HG02678 (cell line): ENCODE measurements around the gene FAM47E.

Experiments used
- ATAC-seq: cut with Tn5 transposase; IDR thresholded peaks from one replicate; pipeline ENCODE4 v1.9.1; 2021; ENCODE audit warnings: mild to moderate bottlenecking, moderate library complexity; ENCODE audit not compliant: unreplicated experiment

Gene FAM47E, protein sequence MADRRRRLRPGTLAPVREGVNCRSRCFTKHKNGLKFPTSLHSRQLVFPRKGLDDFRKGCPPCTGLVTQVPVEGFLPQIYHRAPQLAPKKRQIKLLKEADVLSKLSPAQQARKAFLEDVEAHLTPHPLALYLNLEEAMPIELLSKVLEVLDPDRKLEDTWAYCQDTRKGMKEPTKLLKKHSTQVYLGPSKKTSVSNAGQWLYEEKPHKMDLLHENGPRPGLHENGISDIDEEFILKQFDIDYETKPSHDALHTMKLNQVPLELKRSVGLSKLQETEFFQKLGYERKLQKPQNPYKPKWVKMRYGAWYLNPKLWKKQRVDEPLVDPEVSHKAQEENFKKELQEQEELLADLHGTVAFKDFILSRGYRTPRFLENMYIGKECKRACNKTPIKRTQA

DNA sequence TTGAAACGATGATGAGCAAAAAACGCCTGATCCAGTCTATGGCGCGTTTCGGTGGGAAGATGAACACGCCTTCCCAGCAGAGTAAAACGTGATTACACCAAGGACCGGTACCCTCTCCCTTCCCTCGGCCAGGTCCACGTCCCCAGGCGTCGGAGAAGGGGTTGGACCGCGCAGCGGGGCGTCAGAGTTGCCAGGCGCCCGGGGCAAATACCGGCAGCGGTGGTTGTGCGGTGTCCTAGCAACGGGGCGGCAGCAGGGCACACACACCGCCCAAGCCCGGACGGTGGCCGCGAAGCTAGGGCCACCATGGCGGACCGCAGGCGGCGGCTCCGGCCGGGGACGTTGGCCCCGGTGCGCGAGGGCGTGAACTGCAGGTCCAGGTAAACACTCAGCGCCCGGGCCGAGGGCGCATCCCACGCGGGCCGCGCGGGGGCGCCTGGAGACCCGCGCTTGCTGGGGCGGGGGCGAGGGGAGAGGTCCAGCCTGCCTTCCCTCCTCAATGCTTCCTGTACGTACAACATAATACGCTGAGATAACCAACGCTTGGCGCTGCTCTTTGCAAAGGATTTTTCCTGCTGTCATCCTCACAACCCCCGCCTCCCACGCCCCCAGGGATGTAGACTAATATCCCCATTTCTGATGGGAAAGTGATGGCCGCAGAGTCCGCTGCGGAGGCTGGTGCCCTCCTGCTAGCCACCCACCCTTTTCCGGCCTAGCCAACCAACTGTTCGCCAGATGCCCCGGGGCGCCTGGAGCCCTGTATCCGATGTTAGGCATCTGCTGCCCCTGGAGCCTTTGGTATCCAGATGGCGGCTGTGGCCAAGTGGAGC, at the start of gene FAM47E:
TSS of gene FAM47E (plus strand) at position 281 of the 830 bp plus-strand sequence. CDS start at position 307, 26 bp downstream.
- peak; percentile 74 for ATAC-seq

DNA sequence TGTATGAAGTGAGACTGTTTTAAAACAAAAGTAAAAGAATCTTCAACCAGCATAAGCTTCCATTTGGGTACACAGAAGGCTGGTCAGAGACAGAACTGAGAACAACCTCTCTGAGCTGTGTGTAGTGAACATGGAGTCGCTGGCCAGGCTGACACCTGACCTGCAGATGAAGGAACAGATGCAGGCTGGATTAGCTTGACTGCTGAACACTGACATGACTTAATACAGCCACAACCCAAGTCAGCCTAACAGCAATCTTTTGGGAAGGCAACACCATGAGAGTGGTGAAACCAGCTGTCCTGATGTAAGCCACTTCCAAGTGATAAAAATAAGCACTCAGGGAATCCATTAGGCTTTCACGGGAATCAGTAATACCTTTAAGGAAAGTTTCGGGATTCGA, 48.0 kb upstream of the FAM47E start:
- ATAC-seq, result no peak

DNA sequence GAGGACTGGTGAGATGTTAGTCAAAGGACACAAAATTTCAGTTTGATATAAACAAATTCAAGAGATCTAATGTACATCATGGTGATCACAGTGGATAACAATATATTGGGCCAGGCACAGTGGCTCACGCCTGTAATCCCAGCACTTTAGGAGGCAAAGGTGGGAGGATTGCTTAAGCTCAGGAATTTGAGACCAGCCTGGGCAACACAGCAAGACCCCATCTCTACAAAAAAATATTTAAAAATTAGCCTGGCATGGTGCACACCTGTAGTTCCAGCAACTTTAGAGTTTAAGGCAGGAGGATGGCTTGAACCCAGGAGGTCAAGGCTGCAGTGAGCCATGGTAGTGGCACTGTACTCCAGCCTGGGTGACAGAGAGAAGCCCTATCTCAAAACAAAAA, 46.6 kb upstream of the FAM47E start:
- ATAC-seq, result no peak

DNA sequence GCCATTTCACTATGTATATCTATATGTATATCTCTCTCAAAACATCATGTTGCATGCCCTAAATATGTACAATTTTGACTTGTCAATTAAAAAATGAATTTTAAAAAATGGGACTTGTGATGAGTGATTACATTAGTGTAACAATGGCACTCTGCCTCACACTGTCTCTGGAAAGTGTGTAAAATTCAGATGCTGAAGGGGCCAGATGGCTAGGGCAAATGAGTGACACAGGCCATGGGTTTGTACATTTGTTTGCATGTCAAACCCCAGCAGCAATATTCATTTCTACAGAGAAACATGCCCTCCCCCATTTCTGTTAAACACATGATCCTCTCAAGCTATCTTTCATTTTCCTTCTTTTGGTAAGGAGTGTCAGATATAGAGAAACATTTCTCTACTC, 46.0 kb upstream of the FAM47E start:
- ATAC-seq, result no peak

DNA sequence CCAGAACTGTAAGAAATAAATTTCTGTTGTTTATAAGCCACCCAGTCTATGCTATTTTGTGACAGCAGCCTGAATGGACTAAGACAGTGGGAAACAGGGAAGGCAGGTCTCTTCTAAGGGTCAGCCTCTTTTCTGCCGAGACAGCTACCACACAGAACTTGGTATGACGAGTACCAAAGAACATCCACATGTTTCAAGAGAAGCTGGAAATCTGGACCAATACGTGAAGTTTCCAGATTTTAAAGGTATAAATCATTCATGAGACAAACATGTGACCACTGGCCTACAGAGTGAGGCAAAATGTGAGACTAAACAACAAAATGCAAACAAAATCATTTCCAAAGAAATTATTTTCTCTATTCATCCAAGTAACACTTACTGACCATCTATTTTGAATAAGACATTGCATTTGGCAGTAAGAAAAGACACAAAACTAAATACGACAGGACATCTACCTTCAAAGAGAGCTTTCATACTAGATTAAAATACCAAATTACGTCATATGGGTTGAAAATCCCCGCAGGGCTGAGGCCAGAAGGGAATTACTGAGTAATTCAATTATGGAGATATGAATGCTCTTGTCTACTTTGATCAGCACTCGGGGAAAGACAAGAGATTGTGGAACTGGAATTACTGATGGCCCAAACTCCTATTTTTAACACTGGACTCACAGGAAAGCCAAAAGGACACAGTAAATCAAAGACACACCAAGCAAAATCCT, 45.1 kb upstream of the FAM47E start:
- ATAC-seq, result no peak

DNA sequence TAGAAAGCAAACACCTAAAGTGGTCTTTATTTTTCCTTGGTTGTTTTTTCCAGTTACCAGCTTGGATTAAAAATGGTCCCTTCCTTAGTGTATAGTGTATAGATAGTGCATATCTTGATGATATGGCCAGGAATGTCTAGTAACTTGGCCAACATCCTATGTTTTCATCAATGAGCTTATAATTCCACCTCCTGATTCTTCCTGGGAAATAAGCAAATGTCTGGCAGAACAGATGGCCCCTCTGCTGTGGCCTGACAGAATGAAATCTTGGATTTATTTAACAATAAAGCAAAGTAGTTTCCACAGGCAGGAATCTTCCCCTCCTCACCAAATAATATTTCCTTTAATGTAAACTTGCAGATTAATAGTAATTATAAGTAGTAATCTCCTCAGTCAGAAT, 44.0 kb upstream of the FAM47E start:
- no peak for ATAC-seq

DNA sequence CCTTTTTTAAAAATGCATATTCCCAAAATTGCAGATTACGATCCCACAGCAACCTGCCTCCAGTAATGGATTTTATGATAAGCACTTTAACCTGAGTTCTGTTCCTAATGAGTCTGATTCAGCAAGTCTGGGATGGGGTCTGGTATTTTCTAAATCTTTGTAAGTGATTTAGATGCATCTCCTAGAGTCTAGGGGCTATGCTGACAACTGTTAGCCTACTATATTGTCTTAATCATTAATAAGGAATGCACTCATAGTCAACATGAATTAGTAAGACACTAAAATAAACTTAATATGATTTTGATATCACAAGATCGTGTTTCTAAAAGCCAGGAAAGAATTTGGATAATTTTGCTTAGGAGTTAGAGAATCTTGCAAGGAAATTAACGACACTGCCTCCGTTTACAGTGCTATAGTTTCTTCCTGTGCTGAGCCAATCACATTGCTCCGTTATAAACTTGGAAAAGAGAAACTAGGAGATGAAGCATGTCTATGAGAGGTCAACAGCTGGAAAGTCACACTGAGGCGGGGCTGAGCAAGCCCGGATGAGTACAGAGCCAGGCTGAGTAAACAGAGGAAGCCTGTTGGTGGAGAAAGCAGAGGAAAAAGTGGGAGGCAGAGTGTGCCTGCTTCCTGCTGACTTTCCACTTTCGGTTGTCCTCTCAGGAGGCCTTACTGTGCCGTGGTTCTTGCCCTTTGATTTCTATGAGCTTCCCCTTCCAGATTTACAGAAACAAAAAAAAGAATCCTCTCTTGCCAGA, 43.3 kb upstream of the FAM47E start:
- no peak for ATAC-seq

DNA sequence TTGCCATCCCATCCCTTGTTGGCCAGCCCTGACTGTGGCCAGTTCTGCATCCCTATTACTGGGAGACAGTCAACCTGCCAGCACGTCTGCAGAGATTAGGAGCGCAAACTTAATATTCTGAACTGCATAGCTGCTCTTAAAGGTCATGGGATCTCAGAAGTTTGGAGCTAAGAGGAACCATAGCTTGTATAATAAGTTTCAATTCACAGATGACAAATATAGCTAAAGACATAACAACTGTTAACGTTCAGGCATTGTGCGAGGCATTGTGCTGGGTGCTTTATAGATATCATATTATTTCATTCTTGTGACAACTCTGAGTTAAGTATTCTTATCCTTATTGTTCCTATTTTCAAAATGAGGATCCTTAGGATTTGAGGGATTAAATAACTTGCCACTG, 41.6 kb upstream of the FAM47E start:
- no peak for ATAC-seq

DNA sequence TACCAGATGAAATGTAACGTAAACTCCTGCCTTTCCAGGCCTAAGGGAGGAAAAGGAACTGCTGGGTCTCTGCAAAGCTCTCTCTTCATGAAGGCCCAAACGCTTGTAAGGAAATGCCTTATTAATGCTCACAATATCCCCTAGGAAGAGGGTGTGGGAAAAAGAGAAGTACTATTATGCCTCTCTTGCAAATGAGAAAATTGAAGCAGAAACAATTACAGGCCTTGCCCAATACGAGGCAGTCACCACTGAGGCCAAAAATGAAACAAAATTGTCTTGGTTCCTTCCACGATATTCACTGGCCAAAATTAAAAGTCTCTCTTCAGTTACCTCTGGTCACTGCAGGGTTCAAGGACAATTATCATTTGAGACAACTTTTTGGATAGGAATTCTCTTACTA, 41.1 kb upstream of the FAM47E start:
- no peak for ATAC-seq

DNA sequence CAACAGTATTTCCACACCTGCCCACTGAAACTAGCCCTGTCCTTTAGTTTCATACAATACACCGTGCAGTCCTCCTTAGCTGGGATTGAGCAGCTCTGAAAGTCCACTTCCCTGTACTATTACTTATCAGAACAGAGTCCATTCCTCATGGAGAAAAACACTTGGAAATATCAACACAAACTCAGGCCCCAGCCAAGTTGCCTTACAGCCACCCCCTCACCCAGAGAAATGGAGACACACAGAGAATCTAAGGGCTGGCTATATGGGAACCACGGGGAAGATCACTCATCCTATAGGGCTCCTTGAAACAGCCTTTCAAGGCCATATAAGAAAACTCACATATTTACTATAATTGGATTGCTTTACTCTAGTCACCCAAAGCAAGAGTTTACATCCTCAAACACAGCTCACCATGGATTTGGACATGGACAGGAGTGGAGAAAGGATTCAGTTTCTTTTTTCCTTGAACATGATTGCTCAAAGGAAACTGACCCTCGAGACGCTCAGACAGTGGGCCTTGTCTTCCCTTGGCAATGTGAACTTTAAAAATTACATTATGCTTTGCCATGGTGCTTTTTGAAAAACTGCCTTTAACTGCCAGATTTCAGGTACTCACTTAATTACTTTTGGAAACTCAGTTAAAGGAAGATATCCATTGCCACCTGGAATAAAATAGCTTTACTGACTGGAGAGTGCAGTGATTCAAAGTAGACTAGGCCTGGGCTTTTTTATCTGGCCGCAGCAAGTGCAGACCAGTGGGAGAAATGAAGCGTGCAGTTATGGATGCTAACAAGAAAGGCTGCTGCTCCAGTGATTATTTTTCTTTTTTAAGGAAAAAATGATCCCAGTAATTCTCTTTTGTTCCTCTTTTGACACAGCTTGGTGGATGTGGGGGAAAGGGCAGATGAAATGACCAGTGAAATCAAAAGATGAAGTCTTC, 39.5 kb upstream of the FAM47E start:
- no peak for ATAC-seq

DNA sequence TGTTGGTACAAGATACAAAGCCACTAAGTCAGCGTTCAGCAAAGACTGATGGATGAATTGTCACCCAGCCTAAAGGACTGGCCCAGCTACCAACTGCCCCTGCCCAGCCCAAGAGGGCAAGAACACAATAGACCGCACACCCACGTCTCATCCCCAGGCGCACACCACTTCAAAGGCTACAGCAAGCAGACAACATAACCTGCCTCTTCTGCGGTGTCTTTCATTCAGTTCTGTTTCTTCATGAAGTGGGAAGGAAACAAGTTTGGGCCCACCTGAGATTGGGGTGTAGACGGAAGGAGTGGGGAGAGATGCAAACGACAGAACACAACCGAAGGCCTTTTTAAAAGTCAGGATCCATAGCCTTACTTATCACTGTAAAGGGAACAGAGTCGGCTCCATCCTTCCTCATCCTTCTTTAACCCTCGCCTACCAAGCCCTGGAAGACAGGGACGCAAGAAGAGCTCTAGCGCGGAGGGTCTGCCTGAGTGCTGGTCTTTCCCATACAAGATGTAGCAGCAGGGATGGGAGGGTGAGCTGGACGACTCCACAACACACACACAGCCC, 38.6 kb upstream of the FAM47E start:
- peak; percentile 2 for ATAC-seq

DNA sequence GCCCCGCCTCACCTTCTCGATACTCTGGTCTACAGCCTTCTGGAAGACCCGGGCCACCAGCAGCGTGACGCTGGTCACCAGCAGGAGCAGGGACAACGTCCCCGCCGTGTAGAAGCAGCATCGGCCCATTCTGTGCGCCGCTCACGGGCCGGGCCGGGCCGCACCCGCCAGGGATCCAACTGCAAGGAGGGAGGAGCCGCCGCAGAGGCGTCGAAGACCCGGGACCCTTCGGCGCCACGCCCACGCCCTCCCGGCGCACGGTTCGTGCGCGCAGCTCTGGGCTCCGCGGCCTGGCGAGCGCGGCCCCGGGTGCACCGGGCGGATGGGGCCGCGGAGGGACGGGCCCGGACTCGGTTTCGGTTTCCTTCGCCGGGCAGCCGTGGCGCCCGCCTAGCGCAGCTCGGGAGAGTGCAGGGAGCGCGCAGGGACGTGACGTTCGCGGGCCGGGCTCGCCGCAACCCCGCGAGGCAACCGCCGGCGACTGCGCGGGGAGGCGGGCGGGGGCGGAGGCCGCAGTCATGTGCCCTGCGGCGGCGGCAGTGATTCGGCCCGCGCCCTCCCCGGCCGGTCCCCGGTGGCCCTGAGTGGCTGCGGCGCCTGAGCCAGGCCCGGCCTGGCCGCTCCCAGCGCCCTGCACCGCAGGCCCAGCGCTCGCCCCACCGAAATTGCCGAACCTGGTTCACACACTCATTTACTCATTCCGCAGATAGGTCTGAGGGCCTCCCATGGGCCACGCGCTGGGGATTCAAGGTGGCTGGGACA, 37.9 kb upstream of the FAM47E start, which contains the start of gene SCARB2:
TSS of gene SCARB2 (minus strand) at position 410 of the 762 bp plus-strand sequence. CDS start at position 129, 281 bp downstream.
- ATAC-seq, result peak; percentile 73

DNA sequence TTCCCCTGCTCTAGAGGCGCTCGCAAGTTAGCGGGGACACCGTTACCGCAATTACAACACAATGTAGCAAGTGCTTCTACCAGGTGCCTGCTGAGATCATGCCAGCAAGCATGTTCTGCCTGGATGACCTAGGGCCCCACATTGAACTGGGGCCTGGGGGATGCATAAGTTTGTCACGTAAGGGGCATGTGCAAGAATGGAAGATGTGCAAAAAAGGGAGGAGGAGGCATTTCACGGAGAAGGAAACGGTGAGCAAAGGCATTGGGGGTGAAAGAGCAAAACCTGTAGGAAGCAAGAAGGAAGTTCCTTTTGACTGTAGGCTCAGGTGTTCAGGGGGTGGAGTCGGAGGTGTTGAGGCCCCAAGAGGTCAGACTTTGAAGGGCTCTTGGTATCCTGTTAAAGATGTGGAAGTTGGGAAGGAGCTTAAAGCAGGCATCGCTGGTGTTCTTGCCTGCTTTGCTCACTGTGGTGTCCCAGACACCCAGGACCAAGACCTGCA, 37.3 kb upstream of the FAM47E start:
- ATAC-seq, result no peak

DNA sequence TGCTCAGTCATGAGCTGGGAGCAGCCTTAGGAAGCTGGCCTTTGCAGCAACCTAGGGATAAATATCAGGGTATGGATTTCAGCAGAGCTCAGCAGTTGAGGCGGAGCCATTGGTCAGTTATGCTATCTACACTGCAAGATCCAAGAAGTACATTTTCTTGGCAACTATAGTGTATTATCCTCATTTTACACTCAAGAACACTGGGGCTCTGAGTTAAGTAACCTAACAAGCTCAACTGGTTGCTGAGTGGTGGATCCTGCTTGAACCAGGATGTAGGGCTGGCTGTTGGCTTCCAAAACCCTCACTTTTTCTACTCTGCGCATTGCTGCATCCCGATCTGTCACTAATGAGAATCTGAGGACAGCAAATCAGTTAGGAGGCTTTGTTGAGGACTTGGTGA, 36.4 kb upstream of the FAM47E start:
- no peak for ATAC-seq

DNA sequence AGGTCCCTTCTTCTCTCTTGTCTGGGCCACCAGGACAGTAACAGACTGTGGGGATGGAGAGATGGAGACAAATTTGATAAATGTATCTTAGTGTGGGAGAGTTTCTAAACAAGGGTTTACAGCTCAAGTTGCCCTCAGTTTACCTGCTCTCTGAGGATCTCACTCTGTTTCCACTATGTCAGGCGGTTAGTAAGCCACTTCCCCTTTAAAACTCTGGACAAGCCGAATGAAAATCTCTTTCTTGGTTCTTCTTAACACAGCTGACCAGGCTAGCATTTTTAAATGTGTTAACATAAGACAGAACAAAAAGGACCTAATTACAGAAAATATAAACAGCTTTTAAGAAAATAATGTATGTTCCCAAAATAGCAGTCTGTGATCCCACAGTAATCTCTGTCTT, 35.0 kb upstream of the FAM47E start:
- no peak for ATAC-seq

DNA sequence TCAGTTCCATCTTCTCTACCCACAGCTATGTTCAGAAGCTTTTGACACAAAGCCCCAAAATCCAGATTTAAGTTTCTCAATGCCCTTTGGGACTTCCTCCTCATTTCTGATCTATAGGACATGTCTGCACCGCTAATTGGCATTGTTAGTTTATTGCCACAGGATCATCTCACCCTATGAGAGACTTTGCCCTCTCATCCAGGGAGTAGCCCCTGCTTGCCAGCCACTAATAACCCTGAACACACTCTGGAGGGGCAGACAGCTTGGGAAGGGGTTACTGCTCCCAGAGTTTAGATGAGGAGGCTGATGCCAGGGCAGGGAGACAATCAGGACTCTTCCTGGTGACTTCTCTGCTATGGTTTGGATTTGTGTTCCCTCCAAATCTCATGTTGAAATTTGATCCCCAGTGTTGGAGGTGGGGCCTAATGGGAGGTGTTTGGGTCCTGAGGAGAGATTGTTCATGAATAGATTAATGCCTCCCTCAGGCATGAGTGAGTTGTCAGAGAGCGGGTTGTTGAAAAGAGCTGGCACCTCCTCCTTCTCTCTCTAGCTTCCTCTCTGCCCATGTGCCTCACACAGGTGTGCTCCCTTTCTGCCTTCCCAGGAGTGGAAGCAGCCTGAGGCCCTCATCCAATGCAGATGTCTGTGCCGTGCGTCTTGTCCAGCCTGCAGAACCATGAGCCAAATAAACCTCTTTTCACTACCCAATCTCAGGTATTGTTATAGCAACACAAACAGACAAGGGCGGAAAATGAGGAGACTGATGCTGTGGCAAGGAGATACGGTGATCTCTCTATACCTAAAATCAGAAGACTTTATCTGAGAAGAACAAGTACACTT, 34.3 kb upstream of the FAM47E start:
- no peak for ATAC-seq

DNA sequence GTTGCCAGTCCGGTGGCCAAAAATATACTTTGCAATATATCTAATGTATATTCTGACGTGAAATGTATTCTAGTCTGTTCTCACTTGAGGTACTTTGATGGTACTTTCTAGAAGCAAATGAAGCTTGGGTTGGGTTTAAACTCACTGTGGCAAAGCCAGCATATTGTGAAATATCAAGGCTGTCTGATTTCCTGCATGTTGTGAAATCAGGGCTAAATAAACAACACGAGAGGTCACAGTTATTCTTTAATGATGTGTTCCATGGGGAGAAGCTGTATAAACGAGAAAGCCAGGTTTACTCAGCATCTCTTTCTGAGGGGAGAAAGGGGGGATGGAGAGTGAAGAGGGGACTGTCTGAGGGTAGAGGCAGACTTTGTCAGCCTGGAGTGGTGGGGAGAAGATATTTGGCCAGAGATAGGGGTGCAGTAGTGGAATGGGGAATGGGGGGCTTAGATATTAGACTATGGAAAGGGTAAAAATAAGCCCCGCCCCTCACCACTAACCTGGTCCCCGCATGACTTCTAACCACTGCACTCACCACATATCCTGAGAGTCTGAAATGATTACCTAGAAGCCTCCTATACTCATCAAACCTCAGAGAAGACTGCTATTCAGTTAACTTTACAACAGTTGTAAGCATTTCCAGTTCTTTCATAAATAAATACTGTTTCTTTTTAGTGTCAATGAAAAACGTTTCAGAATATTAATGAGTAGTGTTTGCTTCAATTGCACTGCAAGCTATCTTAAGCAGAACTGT, 32.0 kb upstream of the FAM47E start:
- no peak for ATAC-seq
